Neutrophil (primary cell): ENCODE results near the gene SLC17A3.

Experiments used
- H3K27ac ChIP-seq: fragments of 200-600 bp; sonication (generic); 2 replicates; pipeline ENCODE4 v1.5.1; 2016; ENCODE audit warnings: mild to moderate bottlenecking, moderate library complexity
- H3K27me3 ChIP-seq: fragments of 200-600 bp; sonication (generic); 2 replicates; pipeline ENCODE4 v1.6.0; 2016; ENCODE audit warnings: mild to moderate bottlenecking
- H3K36me3 ChIP-seq: fragments of 200-600 bp; sonication (generic); 2 replicates; pipeline ENCODE4 v1.5.1; 2017
- H3K4me1 ChIP-seq, 2 experiments: fragments of 200-600 bp in 1 of 2; sonication (generic) in 1 of 2; 1 replicate in 1 of 2; 2 replicates in 1 of 2; pipeline versions ENCODE4 v1.5.1 to v1.6.1; 2013 to 2016; ENCODE audit warnings: low read depth in 1 of 2, low read length in 1 of 2, mild to moderate bottlenecking in 1 of 2, moderate library complexity in 1 of 2; ENCODE audit not compliant: control insufficient read depth in 1 of 2, insufficient read depth in 1 of 2
- H3K4me3 ChIP-seq, 2 experiments: fragments of 200-600 bp in 1 of 2; sonication (generic) in 1 of 2; 1 replicate in 1 of 2; 2 replicates in 1 of 2; pipeline ENCODE4 v1.5.1; 2013 to 2016; ENCODE audit warnings: low read depth in 1 of 2, low read length in 1 of 2, mild to moderate bottlenecking in 1 of 2, moderate library complexity in 1 of 2
- H3K9me3 ChIP-seq: fragments of 200-600 bp; sonication (generic); 2 replicates; pipeline ENCODE4 v1.5.1; 2016
- CTCF ChIP-seq: fragments of 200-600 bp; sonication (generic); IDR thresholded peaks from 2 replicates; pipeline ENCODE4 v1.5.1; 2016; ENCODE audit warnings: antibody characterized with exemption

Gene SLC17A3

DNA sequence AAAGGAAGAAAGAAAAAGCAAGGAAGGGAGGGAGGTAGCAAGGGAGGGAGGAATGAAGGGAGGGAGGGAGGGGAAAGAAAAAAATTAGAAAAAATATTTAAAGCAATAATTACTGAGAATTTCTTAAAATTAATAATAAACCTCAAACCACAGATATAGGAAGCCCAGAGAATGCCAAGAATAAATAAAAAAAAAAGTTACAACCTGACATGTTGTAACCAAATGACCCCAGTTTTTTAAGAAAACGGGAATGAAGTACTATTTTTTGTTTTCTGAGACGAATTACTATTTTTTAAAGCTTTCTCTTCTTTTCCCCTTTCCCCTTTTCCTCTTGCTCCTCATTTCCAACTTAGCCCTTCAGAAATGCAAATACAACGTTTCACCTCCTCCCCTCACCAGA lies 58.8 kb downstream of the SLC17A3 start:
- no peak overlapping the region for H3K4me3 ChIP-seq
- no peak for TF ChIP-seq CTCF
- H3K9me3 ChIP-seq, result no peaks in the 10 kb centered on the region
- no peaks in the 10 kb centered on the region for H3K4me1 ChIP-seq
- no peaks in the 10 kb centered on the region for H3K27me3 ChIP-seq
- H3K36me3 ChIP-seq, result no peaks in the 10 kb centered on the region
- H3K27ac ChIP-seq, result no peak overlapping the region

DNA sequence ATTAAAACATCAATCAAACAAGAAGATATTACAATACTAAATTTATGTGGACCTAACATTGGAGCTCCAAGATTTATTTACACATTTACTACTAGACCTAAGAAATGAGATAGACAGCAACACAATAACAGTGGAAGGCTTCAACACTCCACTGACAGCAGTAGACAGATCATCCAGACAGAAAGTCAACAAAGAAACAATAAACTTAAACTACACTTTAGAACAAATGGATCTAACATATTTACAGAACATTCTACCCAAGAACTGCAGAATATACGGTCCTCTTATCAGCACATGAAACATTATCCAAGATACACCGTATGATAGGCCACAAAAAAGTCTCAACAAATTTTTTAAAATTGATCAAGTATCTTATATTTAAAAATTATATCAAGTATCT lies 69.2 kb downstream of the SLC17A3 start:
- H3K36me3 ChIP-seq, result no peaks in the 10 kb centered on the region
- H3K9me3 ChIP-seq, result no peaks in the 10 kb centered on the region
- no peak overlapping the region for H3K27ac ChIP-seq
- no peak for TF ChIP-seq CTCF
- H3K4me3 ChIP-seq, result no peak overlapping the region
- H3K4me1 ChIP-seq, result no peaks in the 10 kb centered on the region
- H3K27me3 ChIP-seq, result no peaks in the 10 kb centered on the region

DNA sequence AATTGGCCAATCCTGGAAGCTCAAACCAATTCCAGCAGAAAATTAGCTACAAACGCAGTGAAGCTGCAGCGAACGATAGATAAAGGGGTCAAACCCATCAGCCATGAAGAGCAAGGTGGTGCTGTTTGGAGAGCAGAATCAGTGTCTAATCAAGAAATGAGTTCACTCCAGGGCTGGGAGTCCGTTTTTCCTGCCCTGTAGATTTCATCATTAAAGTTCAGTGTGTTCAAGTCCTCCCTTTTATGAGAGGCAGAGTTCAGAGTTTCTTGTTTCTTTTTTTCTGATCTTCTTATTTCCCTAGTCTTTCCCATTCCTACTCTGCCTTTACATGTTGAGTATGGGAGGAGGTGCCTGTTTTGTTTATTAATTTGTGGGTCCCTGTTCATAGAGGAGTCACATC lies 72.6 kb downstream of the SLC17A3 start:
- TF ChIP-seq CTCF, result no peak
- Histone ChIP-seq H3K27me3 (no peaks in the 10 kb centered on the region), H3K4me1 (no peaks in the 10 kb centered on the region), H3K9me3 (no peaks in the 10 kb centered on the region), H3K36me3 (no peaks in the 10 kb centered on the region), H3K27ac (no peak overlapping the region), H3K4me3 (no peak overlapping the region)
